ENCODE results near the gene ZCCHC4. TPM values are rescaled to one million over a fixed set of nuclear protein-coding genes. Genes with fewer than 3 reads are reported as not detected.

Gene ZCCHC4
- total and polyA plus RNA-seq, 7 donors, result 3.5 to 21.8 (median 9.1) TPM

DNA sequence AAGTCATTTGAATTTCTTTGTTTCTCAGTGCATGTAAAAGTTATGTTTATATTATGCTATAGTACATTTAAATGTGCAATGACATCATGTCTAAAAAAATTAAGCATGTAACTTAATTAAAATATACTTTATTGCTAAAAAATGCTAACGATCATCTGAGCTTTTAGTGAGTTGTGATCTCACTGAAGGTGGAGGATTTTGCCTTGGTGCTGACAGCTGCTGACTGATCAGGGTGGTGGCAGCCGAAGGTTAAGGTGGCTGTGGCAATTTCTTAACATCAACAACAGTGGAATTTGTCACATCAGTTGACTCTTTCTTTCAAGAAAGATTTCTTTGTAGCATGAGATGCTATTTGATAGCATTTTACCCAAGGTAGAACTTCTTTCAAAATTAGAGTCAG lies 71.1 kb downstream of the ZCCHC4 start:
- Histone ChIP-seq H3K9me3 (no peaks in the 10 kb centered on the region), H3K4me3 (no peak overlapping the region), H3K4me1 (peaks cover 0 to 11% (median 8%) of the 10 kb centered on the region in 4 donors), H3K27me3 (no peaks in the 10 kb centered on the region), H3K27ac (no peak overlapping the region), H3K36me3 (peaks cover 8 to 81% (median 13%) of the 10 kb centered on the region in 4 donors)
- no peak for TF ChIP-seq EP300 (IDR thresholded peaks at IDR 0.05)
- TF ChIP-seq CTCF (IDR thresholded peaks at IDR 0.05), result no peak
- TF ChIP-seq POLR2AphosphoS5 (IDR thresholded peaks at IDR 0.05), result no peak
- TF ChIP-seq POLR2A (IDR thresholded peaks at IDR 0.05), result no peak
- 16 to 55% methylated on average over 2 of the region's 2 CpGs for WGBS, 2 donors
- intact Hi-C loops (cut with DNase I), result loop anchor here (5.0 kb wide), 1 partner anchor 221 kb away; the partner anchor contains the start of gene SEPSECS
- DNase-seq, result no peak

DNA sequence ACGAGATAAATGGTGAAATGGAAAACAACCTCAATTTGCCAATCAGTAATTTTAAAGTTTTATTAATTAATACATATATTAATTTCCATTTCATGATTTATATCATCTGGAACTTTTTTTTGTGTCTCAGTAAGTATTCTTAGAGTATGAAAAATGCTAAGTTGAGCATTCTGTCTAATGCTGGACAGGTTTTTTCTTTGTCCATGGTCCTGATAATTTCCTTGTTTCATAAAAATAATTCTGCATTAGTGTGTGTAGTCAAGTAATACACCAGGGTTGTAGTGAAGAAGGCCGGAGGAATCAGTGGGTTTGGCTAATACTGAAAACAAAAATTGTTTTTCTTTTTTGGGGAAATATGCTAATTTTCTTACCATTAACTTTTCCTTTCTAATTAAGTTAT lies 74.4 kb downstream of the ZCCHC4 start:
- no peak for TF ChIP-seq CTCF (IDR thresholded peaks at IDR 0.05)
- TF ChIP-seq POLR2AphosphoS5 (IDR thresholded peaks at IDR 0.05), result no peak
- no peak for TF ChIP-seq POLR2A (IDR thresholded peaks at IDR 0.05)
- TF ChIP-seq EP300 (IDR thresholded peaks at IDR 0.05), result no peak
- H3K27me3 ChIP-seq, result no peaks in the 10 kb centered on the region
- no peak overlapping the region for H3K27ac ChIP-seq
- H3K9me3 ChIP-seq, result no peaks in the 10 kb centered on the region
- intact Hi-C loops (cut with DNase I), result no loop called here
- H3K4me3 ChIP-seq, result no peak overlapping the region
- WGBS, 2 donors, result 90 to 92% methylated on average over 2 of the region's 2 CpGs
- no peaks in the 10 kb centered on the region for H3K4me1 ChIP-seq
- DNase-seq, result no peak
- H3K36me3 ChIP-seq, result peaks cover 7 to 97% (median 19%) of the 10 kb centered on the region in 4 donors

DNA sequence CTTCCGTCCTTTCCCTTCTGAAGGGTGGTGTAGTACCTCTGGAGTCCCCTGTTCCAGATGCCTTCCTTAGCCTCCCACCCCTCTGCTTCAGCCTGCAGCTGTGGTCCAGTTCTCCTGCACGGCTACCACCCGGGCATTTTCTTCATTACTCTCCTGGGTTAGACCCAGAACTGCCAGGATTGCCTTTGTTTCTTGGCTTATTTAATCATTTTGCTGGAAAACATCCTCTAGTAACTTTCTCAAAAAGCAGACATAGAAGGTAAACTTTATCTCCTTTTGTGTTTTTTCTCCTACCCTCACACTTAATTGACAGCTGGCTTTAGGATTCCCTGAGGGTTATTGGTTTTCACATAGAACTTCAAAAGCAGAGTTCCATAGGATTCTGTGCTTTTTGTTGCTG lies 84.7 kb downstream of the ZCCHC4 start:
- no peaks in the 10 kb centered on the region for H3K27me3 ChIP-seq
- peaks cover 13 to 97% (median 47%) of the 10 kb centered on the region in 4 donors for H3K36me3 ChIP-seq
- TF ChIP-seq EP300 (IDR thresholded peaks at IDR 0.05) (no peak), POLR2A (IDR thresholded peaks at IDR 0.05) (no peak), CTCF (IDR thresholded peaks at IDR 0.05) (no peak), POLR2AphosphoS5 (IDR thresholded peaks at IDR 0.05) (no peak)
- H3K27ac ChIP-seq, result no peak overlapping the region
- no peaks in the 10 kb centered on the region for H3K4me1 ChIP-seq
- H3K4me3 ChIP-seq, result no peak overlapping the region
- DNase-seq, result no peak
- H3K9me3 ChIP-seq, result no peaks in the 10 kb centered on the region
- 96 to 99% methylated on average over 3 of the region's 3 CpGs for WGBS, 2 donors
- intact Hi-C loops (cut with DNase I), result no loop called here

- Histone ChIP-seq H3K4me3 (no peak overlapping the region), H3K27ac (no peak overlapping the region), H3K4me1 (no peaks in the 10 kb centered on the region), H3K27me3 (no peaks in the 10 kb centered on the region), H3K9me3 (no peaks in the 10 kb centered on the region), H3K36me3 (peaks cover 13 to 97% (median 42%) of the 10 kb centered on the region in 4 donors)
- TF ChIP-seq POLR2AphosphoS5 (IDR thresholded peaks at IDR 0.05) (no peak), EP300 (IDR thresholded peaks at IDR 0.05) (no peak), CTCF (IDR thresholded peaks at IDR 0.05) (no peak), POLR2A (IDR thresholded peaks at IDR 0.05) (no peak)
- WGBS, 2 donors, result 91 to 94% methylated on average over 4 of the region's 4 CpGs
- DNase-seq, result no peak
- intact Hi-C loops (cut with DNase I), result no loop called here
Measured at GRCh38 chr4:25399510-25399909, 86.9 kb downstream of the ZCCHC4 start.

DNA sequence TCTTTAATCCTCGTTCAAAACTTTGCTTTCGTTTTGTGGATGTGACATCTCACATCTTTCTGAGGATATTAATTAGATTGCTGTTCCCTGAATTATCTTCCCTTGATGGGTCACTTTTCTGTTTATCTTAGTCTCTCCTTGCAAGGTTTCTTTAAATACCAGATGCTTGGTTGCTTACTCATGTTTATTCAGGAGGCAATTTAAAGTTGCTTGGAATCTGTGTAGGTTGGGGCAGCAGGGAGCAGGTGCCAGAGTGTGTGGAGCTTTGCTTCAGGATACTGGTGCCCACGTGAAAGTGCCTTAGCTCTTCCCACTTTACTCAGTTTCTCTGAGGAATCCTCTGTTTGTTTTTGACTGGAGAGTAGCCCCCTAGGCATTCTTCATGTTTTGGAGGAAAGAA lies 88.5 kb downstream of the ZCCHC4 start:
- Histone ChIP-seq H3K27ac (no peak overlapping the region), H3K4me1 (no peaks in the 10 kb centered on the region), H3K4me3 (no peak overlapping the region), H3K27me3 (no peaks in the 10 kb centered on the region), H3K36me3 (peaks cover 8 to 97% (median 41%) of the 10 kb centered on the region in 4 donors), H3K9me3 (no peaks in the 10 kb centered on the region)
- WGBS, 2 donors, result 73 to 81% methylated on average over 3 of the region's 3 CpGs
- DNase-seq, result no peak
- TF ChIP-seq POLR2A (IDR thresholded peaks at IDR 0.05) (no peak), EP300 (IDR thresholded peaks at IDR 0.05) (no peak), POLR2AphosphoS5 (IDR thresholded peaks at IDR 0.05) (no peak), CTCF (IDR thresholded peaks at IDR 0.05) (no peak)
- intact Hi-C loops (cut with DNase I), result no loop called here
